Measurements from ENCODE around the gene IRAG1.
A peak's percentile ranks its signal among the peaks of the same experiment; 100 is the strongest.

Gene IRAG1

DNA sequence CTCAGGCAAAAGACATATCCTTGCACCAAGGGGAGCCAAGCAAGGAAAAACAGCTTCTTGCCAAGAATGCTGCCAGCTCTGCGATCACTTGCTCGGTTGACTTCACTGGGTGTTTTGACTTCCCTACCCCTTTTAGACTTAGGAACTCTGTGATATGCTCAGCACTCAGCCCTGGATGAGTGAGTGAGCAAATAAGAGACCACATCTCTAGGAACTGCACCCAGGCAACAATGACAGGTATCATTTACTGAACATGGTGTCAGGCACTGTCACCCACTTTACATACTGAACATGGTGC is 3.7 kb upstream of the IRAG1 start:
- TF ChIP-seq, protein P1, sequence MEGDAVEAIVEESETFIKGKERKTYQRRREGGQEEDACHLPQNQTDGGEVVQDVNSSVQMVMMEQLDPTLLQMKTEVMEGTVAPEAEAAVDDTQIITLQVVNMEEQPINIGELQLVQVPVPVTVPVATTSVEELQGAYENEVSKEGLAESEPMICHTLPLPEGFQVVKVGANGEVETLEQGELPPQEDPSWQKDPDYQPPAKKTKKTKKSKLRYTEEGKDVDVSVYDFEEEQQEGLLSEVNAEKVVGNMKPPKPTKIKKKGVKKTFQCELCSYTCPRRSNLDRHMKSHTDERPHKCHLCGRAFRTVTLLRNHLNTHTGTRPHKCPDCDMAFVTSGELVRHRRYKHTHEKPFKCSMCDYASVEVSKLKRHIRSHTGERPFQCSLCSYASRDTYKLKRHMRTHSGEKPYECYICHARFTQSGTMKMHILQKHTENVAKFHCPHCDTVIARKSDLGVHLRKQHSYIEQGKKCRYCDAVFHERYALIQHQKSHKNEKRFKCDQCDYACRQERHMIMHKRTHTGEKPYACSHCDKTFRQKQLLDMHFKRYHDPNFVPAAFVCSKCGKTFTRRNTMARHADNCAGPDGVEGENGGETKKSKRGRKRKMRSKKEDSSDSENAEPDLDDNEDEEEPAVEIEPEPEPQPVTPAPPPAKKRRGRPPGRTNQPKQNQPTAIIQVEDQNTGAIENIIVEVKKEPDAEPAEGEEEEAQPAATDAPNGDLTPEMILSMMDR (IDR thresholded peaks at IDR 0.05; ENCODE audit: low read depth, low read length, missing control alignments): no peak
- DNase-seq: no peak
- H3K27me3 ChIP-seq (replicated peaks): no peaks in the 10 kb centered on the region
- in situ Hi-C loops (cut with HindIII; ENCODE audit: low pct_ligation_motif_present, low sequenced_read_pairs): no loop called here
- H3K36me3 ChIP-seq (replicated peaks): no peaks in the 10 kb centered on the region
- no peak overlapping the region for H3K27ac ChIP-seq
- H3K4me3 ChIP-seq (ENCODE audit: low read depth, low read length): no peak overlapping the region

GRCh38 chr11:10696468-10697322 is 3.1 kb upstream of the IRAG1 start:
- Histone ChIP-seq H3K27me3 (replicated peaks) (no peaks in the 10 kb centered on the region), H3K27ac (no peak overlapping the region), H3K4me3 (ENCODE audit: low read depth, low read length) (no peak overlapping the region), H3K36me3 (replicated peaks) (no peaks in the 10 kb centered on the region)
- TF ChIP-seq, protein P1 (IDR thresholded peaks at IDR 0.05; ENCODE audit: low read depth, low read length, missing control alignments): no peak
- DNase-seq: no peak
- in situ Hi-C loops (cut with HindIII; ENCODE audit: low pct_ligation_motif_present, low sequenced_read_pairs): no loop called here

DNA sequence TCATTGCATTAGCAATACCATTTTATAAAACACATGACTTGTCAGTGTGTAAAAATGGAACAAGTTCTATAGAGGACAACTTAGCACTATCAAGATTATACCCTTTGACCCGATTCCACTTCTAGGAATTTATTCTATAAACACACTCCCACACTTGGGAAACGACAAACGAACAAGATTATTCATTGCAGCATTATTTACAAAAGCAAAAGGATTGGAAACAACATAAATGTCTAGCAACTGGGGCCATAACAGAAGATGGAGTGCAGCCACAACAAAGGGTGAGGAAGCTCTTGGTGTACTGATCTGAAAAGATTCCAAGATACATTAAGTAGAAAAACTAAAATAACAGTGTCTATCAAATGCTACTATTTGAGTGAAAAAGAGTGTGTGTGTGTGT is 2.3 kb upstream of the IRAG1 start:
- TF ChIP-seq, protein P1 (IDR thresholded peaks at IDR 0.05; ENCODE audit: low read depth, low read length, missing control alignments): no peak
- Histone ChIP-seq H3K36me3 (replicated peaks) (no peaks in the 10 kb centered on the region), H3K27ac (no peak overlapping the region), H3K27me3 (replicated peaks) (no peaks in the 10 kb centered on the region), H3K4me3 (ENCODE audit: low read depth, low read length) (no peak overlapping the region)
- no peak for DNase-seq
- in situ Hi-C loops (cut with HindIII; ENCODE audit: low pct_ligation_motif_present, low sequenced_read_pairs): no loop called here

DNA sequence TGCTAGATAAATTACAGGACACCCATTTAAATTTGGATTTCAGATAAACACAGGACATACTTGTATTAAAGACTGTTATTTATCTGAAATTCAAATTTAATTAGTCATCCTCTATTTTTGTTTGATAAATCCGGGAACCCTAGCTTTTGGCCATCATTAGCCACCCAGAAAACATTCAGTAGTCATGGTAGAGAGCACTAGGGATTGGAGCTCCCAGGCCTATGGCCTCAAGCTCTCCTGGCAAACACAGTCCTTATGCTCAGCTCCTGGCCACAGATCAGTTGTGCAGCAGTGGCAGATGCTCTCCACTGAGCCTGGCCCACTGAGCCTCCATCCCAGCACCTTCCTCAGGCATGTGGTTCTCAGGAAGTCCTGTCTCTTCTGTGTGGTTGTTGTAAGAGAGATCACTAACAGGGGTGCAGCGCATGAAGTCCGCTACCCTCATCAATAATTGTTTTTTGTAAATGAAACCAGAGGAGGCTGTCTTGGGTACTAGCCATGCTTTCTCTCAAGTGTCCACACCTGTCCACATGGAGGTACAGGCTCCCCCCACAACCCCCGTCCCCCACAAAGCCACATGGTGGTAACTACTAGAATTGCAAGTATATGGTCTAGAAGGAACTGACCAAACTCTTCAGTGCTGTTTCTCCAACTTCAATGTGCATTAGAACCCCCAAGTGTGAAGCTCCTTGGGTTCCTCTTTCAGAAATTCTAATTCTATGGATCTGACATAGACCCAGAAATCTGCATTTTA is 1.1 kb upstream of the IRAG1 start:
- H3K36me3 ChIP-seq (replicated peaks): no peaks in the 10 kb centered on the region
- DNase-seq: peak; percentile 41
- no peak overlapping the region for H3K4me3 ChIP-seq (ENCODE audit: low read depth, low read length)
- TF ChIP-seq, protein P1 (IDR thresholded peaks at IDR 0.05; ENCODE audit: low read depth, low read length, missing control alignments): peak; percentile 13
- no peak overlapping the region for H3K27ac ChIP-seq
- in situ Hi-C loops (cut with HindIII; ENCODE audit: low pct_ligation_motif_present, low sequenced_read_pairs): no loop called here
- H3K27me3 ChIP-seq (replicated peaks): no peaks in the 10 kb centered on the region

- no peaks in the 10 kb centered on the region for H3K27me3 ChIP-seq (replicated peaks)
- in situ Hi-C loops (cut with HindIII; ENCODE audit: low pct_ligation_motif_present, low sequenced_read_pairs): no loop called here
- no peak for DNase-seq
- no peak overlapping the region for H3K27ac ChIP-seq
- TF ChIP-seq, protein P1 (IDR thresholded peaks at IDR 0.05; ENCODE audit: low read depth, low read length, missing control alignments): no peak
- no peak overlapping the region for H3K4me3 ChIP-seq (ENCODE audit: low read depth, low read length)
- no peaks in the 10 kb centered on the region for H3K36me3 ChIP-seq (replicated peaks)
Observed at GRCh38 chr11:10692531-10693115, 932 bp downstream of the IRAG1 start.

Measured in brain microvascular endothelial cell (primary cell).